ENCODE data around the gene NLRC5.

DNA sequence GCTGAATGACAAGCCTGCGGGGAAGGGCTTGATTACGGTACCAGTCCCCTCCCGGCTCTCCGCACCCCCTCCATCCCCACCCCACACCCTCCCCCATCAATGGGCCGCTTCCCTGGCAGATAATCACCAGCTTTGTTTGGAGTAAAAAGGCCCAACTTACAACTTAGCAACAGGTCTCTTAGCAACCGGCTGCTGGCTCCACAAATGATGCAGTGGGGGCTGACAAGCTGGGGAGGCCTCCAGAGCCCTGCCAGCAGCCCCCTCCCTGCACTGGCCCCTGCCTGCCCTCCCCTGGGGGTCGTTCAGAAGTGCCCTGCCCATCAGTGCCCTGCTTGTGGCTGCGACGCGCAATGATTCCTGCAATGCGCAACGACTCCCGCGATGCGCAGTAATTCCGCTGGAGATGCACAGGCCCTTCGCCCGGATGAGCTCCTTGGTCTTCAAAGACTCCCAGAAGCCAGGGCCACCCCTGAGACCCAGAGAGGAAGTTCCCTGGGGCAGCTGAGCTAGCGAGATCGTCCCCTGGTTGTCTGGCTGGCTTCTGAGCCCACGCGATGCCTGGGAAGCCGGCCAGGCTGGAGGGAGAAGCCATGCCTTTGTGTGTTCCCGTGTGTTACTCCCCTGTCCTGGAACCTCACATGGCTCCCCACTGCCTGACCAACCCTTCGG lies 126.3 kb downstream of the NLRC5 start:
- TF ChIP-seq ARID2 (IDR thresholded peaks at IDR 0.05) (no peak), HOMEZ (CRISPR knock-in tag; IDR thresholded peaks at IDR 0.05) (no peak), ZNF282 (CRISPR knock-in tag; IDR thresholded peaks at IDR 0.05) (no peak), TSC22D4 (tag; IDR thresholded peaks at IDR 0.05) (no peak), POLR2AphosphoS5 (IDR thresholded peaks at IDR 0.05; ENCODE audit: control insufficient read depth, insufficient read depth, low read depth, low read length) (no peak), ZNF184 (CRISPR knock-in tag; IDR thresholded peaks at IDR 0.05) (no peak), ZBTB1 (CRISPR knock-in tag; IDR thresholded peaks at IDR 0.05; ENCODE audit: borderline replicate concordance, low read depth) (no peak), BACH1 (tag; IDR thresholded peaks at IDR 0.05) (no peak)
- TF ChIP-seq, protein P1, sequence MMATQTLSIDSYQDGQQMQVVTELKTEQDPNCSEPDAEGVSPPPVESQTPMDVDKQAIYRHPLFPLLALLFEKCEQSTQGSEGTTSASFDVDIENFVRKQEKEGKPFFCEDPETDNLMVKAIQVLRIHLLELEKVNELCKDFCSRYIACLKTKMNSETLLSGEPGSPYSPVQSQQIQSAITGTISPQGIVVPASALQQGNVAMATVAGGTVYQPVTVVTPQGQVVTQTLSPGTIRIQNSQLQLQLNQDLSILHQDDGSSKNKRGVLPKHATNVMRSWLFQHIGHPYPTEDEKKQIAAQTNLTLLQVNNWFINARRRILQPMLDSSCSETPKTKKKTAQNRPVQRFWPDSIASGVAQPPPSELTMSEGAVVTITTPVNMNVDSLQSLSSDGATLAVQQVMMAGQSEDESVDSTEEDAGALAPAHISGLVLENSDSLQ (IDR thresholded peaks at IDR 0.05): no peak
